GM23248 (cell line): ENCODE results near the gene TSPEAR.

ENCODE experiments used
- EZH2 ChIP-seq: fragments of 200-600 bp; sonication (generic); IDR thresholded peaks from 2 replicates; pipeline ENCODE4 v1.6.1; 2018; ENCODE audit warnings: antibody characterized with exemption, mild to moderate bottlenecking; ENCODE audit not compliant: insufficient read depth, poor library complexity, severe bottlenecking
- EZH2phosphoT487 ChIP-seq: fragments of 200-600 bp; sonication (generic); IDR thresholded peaks from 2 replicates; pipeline ENCODE4 v1.6.1; 2018; ENCODE audit warnings: antibody characterized with exemption, moderate library complexity, mild to moderate bottlenecking, low read depth; ENCODE audit not compliant: insufficient read depth

DNA sequence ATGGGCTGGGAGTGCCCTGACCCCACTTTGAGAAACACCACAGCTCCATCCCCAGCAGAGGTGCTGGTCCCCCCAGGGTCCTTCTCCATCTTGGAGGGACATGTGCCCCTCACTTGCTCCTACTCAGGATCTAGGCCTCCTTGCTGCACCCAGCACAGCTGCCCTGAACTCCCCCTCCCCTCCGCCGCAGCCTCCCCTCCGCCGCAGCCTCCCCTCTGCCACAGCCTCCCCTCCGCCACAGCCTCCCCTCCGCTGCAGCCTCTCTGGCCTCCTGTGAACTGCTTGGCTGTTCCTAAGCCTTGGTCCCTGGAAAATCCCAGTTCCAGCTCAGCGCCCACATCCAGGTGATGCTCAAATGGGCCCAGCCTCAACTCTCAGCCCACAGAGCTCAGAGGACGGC, 15.9 kb upstream of the TSPEAR start:
- TF ChIP-seq EZH2 (no peak), EZH2phosphoT487 (no peak)
